Hepatocyte (in vitro differentiated cells): ENCODE data around the gene KIFAP3.

ENCODE experiments used
- CTCF ChIP-seq: fragments of 200-600 bp; sonication (generic); IDR thresholded peaks from 2 replicates; pipeline ENCODE4 v1.5.1; 2016; ENCODE audit warnings: antibody characterized with exemption, mild to moderate bottlenecking; ENCODE audit not compliant: poor library complexity
- EZH2 ChIP-seq: fragments of 200-600 bp; sonication (generic); IDR thresholded peaks from 2 replicates; pipeline ENCODE4 v1.6.1; 2016; ENCODE audit warnings: antibody characterized with exemption, mild to moderate bottlenecking, borderline replicate concordance
- EZH2phosphoT487 ChIP-seq: fragments of 200-600 bp; sonication (generic); IDR thresholded peaks from one replicate; pipeline ENCODE4 v1.6.1; 2018; ENCODE audit warnings: antibody characterized with exemption, mild to moderate bottlenecking, low read depth, moderate library complexity; ENCODE audit not compliant: unreplicated experiment, severe bottlenecking

- TF ChIP-seq CTCF (no peak), EZH2 (no peak), EZH2phosphoT487 (no peak)
Observed at GRCh38 chr1:169886931-169887330, 187.6 kb downstream of the KIFAP3 start.
